Measurements from ENCODE around the gene LZTS3.

Gene LZTS3

GRCh38 chr20:3199976-3200755 lies 26.8 kb upstream of the LZTS3 start:
- TF ChIP-seq CTCF (IDR thresholded peaks at IDR 0.05; ENCODE audit: control insufficient read depth, insufficient read depth, low read depth, low read length, missing control alignments) = no peak
- DNase-seq (ENCODE audit: low read depth) = no peak

GRCh38 chr20:3199206-3199605 lies 25.9 kb upstream of the LZTS3 start:
- TF ChIP-seq CTCF (IDR thresholded peaks at IDR 0.05; ENCODE audit: control insufficient read depth, insufficient read depth, low read depth, low read length, missing control alignments) = no peak
- no peak overlapping the region for H3K4me3 ChIP-seq (ENCODE audit: control insufficient read depth, low read depth, low read length)
- no peak for DNase-seq (ENCODE audit: low read depth)

More at GRCh38 chr20:3199976-3200755, 26.8 kb upstream of the LZTS3 start:
- H3K4me3 ChIP-seq (ENCODE audit: control insufficient read depth, low read depth, low read length) = no peak overlapping the region

GRCh38 chr20:3195590-3196237 lies 22.4 kb upstream of the LZTS3 start:
- H3K4me3 ChIP-seq (ENCODE audit: control insufficient read depth, low read depth, low read length) = no peak overlapping the region
- TF ChIP-seq CTCF (IDR thresholded peaks at IDR 0.05; ENCODE audit: control insufficient read depth, insufficient read depth, low read depth, low read length, missing control alignments) = no peak
- no peak for DNase-seq (ENCODE audit: low read depth)

GRCh38 chr20:3194617-3195280 lies 21.4 kb upstream of the LZTS3 start:
- TF ChIP-seq CTCF (IDR thresholded peaks at IDR 0.05; ENCODE audit: control insufficient read depth, insufficient read depth, low read depth, low read length, missing control alignments) = no peak
- DNase-seq (ENCODE audit: low read depth) = no peak
- H3K4me3 ChIP-seq (ENCODE audit: control insufficient read depth, low read depth, low read length) = no peak overlapping the region

GRCh38 chr20:3193806-3194616 lies 20.7 kb upstream of the LZTS3 start:
- no peak for DNase-seq (ENCODE audit: low read depth)
- TF ChIP-seq CTCF (IDR thresholded peaks at IDR 0.05; ENCODE audit: control insufficient read depth, insufficient read depth, low read depth, low read length, missing control alignments) = no peak
- no peak overlapping the region for H3K4me3 ChIP-seq (ENCODE audit: control insufficient read depth, low read depth, low read length)

Data from AG09309 (cell line).